SK-N-SH treated with all-trans-retinoic acid at 6 μM for 48 hours (cell line): ENCODE results near the gene SMIM27.

Experiments
- ATAC-seq: fragments of 200-7000 bp; cut with Tn5 transposase; 3 replicates; pipeline ENCODE4 v1.9.1; 2020; ENCODE audit warnings: mild to moderate bottlenecking, moderate library complexity
- BACH2 ChIP-seq: fragments of 250-450 bp; sonication (Bioruptor Pico); IDR thresholded peaks from 2 replicates; pipeline ENCODE4 v1.9.0; 2021; ENCODE audit warnings: mild to moderate bottlenecking, borderline replicate concordance
- CSDC2 ChIP-seq: fragments of 250-450 bp; sonication (Bioruptor Pico); IDR thresholded peaks from 2 replicates; pipeline ENCODE4 v1.5.0; 2020; ENCODE audit warnings: mild to moderate bottlenecking, moderate library complexity
- GLIS3 ChIP-seq: fragments of 250-450 bp; sonication (Bioruptor Pico); IDR thresholded peaks from 2 replicates; pipeline ENCODE4 v1.5.0; 2020; ENCODE audit warnings: mild to moderate bottlenecking, moderate library complexity
- ISL1 ChIP-seq: fragments of 250-450 bp; sonication (Bioruptor Pico); IDR thresholded peaks from 2 replicates; pipeline ENCODE4 v2.1.2; 2022; ENCODE audit warnings: mild to moderate bottlenecking, moderate library complexity
- OSR1 ChIP-seq: fragments of 250-450 bp; sonication (Bioruptor Pico); IDR thresholded peaks from 2 replicates; pipeline ENCODE4 v1.8.0; 2022; ENCODE audit warnings: moderate library complexity, mild to moderate bottlenecking, inconsistent platforms
- RARB ChIP-seq: fragments of 250-450 bp; sonication (Bioruptor Pico); IDR thresholded peaks from 2 replicates; pipeline ENCODE4 v1.8.0; 2021; ENCODE audit warnings: mild to moderate bottlenecking, moderate library complexity
- SNAI2 ChIP-seq: fragments of 250-450 bp; sonication (Bioruptor Pico); IDR thresholded peaks from 2 replicates; pipeline ENCODE4 v1.5.0; 2020; ENCODE audit warnings: mild to moderate bottlenecking, moderate library complexity
- TCF4 ChIP-seq: fragments of 250-450 bp; sonication (Bioruptor Pico); IDR thresholded peaks from 2 replicates; pipeline ENCODE4 v1.8.0; 2021; ENCODE audit warnings: mild to moderate bottlenecking, moderate library complexity, borderline replicate concordance
- TOX ChIP-seq: fragments of 250-450 bp; sonication (Bioruptor Pico); IDR thresholded peaks from 2 replicates; pipeline ENCODE4 v1.8.0; 2021; ENCODE audit warnings: mild to moderate bottlenecking, moderate library complexity, borderline replicate concordance
- ZC3H10 ChIP-seq: fragments of 250-450 bp; sonication (Bioruptor Pico); IDR thresholded peaks from 2 replicates; pipeline ENCODE4 v1.5.1; 2021; ENCODE audit warnings: mild to moderate bottlenecking, moderate library complexity
- ZFP3 ChIP-seq: fragments of 250-450 bp; sonication (Bioruptor Pico); IDR thresholded peaks from 2 replicates; pipeline ENCODE4 v1.5.0; 2020; ENCODE audit warnings: mild to moderate bottlenecking, moderate library complexity
- ZFP30 ChIP-seq: fragments of 450-650 bp; formaldehyde crosslinking; IDR thresholded peaks from 2 replicates; pipeline ENCODE4 v1.5.0; 2022; ENCODE audit warnings: mild to moderate bottlenecking, moderate library complexity
- ZNF565 ChIP-seq: fragments of 450-650 bp; formaldehyde crosslinking; conservative IDR thresholded peaks from 2 replicates; pipeline ENCODE4 v1.5.0; 2020; ENCODE audit warnings: low read depth, mild to moderate bottlenecking, moderate library complexity
- ZNF70 ChIP-seq: fragments of 450-650 bp; formaldehyde crosslinking; IDR thresholded peaks from 2 replicates; pipeline ENCODE4 v1.5.0; 2020; ENCODE audit warnings: mild to moderate bottlenecking, moderate library complexity
- TF ChIP-seq, protein P1 (sequence below): fragments of 250-450 bp; sonication (Bioruptor Pico); IDR thresholded peaks from 2 replicates; pipeline ENCODE4 v1.8.0; 2021; ENCODE audit warnings: low read depth, mild to moderate bottlenecking, moderate library complexity, borderline replicate concordance
- TF ChIP-seq, protein P2 (sequence below): fragments of 250-450 bp; sonication (Bioruptor Pico); IDR thresholded peaks from 2 replicates; pipeline ENCODE4 v1.5.0; 2020; ENCODE audit warnings: mild to moderate bottlenecking, moderate library complexity
- TF ChIP-seq, protein P3 (sequence below): fragments of 250-450 bp; sonication (Bioruptor Pico); IDR thresholded peaks from 2 replicates; pipeline ENCODE4 v1.8.0; 2020; ENCODE audit warnings: mild to moderate bottlenecking, moderate library complexity, borderline replicate concordance
- TF ChIP-seq, protein P4 (sequence below): fragments of 250-450 bp; sonication (Bioruptor Pico); IDR thresholded peaks from 2 replicates; pipeline ENCODE4 v1.5.1; 2020; ENCODE audit warnings: low read depth, mild to moderate bottlenecking, moderate library complexity

The SMIM27 gene, protein sequence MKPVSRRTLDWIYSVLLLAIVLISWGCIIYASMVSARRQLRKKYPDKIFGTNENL

DNA sequence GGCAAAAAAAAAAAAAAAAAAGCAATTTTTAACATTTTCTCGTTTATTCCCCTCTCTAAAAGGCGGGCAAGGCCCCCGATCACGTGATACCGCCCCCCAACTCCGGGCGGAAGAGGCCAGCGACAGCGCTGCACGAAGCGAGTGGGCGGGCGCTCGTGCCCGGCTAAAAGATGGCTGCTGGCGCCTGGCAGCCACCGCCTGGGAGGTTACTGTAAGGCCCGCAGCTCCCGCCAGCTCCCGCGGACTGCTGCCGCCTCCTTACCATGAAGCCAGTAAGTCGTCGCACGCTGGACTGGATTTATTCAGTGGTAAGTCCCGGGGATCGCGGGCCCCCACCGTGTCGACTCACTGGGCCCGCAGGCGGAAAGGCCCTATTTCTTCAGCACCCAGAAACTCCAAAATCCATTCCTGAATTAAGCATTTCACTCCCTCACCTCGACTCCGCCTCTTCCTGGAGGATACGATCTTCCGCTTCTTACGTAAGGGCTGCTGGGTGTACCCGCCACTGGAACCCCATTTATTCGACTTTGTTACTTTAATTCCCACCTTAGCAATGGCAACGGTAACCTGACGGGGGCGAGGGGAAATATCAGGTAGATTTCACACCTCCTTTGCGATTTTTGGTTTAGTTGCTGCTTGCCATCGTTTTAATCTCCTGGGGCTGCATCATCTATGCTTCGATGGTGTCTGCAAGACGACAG lies at the start of gene SMIM27, which contains the start of gene TOPORS:
TSS of gene SMIM27 (plus strand) at position 156 of the 701 bp plus-strand sequence. CDS start at position 264, 108 bp downstream.
TSS of gene TOPORS (minus strand) at position 415 of the 701 bp plus-strand sequence. CDS start at position 265, 150 bp downstream.
- no peak for TF ChIP-seq BACH2 (CRISPR knock-in tag)
- TF ChIP-seq, protein P1, sequence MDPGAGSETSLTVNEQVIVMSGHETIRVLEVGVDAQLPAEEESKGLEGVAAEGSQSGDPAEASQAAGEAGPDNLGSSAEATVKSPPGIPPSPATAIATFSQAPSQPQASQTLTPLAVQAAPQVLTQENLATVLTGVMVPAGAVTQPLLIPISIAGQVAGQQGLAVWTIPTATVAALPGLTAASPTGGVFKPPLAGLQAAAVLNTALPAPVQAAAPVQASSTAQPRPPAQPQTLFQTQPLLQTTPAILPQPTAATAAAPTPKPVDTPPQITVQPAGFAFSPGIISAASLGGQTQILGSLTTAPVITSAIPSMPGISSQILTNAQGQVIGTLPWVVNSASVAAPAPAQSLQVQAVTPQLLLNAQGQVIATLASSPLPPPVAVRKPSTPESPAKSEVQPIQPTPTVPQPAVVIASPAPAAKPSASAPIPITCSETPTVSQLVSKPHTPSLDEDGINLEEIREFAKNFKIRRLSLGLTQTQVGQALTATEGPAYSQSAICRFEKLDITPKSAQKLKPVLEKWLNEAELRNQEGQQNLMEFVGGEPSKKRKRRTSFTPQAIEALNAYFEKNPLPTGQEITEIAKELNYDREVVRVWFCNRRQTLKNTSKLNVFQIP (CRISPR knock-in tag): 0 out of 2 replicates have a peak, but pooled peaks have one; percentile 38
- TF ChIP-seq OSR1 (CRISPR knock-in tag): no peak
- TF ChIP-seq ZC3H10: no peak
- TF ChIP-seq, protein P2, sequence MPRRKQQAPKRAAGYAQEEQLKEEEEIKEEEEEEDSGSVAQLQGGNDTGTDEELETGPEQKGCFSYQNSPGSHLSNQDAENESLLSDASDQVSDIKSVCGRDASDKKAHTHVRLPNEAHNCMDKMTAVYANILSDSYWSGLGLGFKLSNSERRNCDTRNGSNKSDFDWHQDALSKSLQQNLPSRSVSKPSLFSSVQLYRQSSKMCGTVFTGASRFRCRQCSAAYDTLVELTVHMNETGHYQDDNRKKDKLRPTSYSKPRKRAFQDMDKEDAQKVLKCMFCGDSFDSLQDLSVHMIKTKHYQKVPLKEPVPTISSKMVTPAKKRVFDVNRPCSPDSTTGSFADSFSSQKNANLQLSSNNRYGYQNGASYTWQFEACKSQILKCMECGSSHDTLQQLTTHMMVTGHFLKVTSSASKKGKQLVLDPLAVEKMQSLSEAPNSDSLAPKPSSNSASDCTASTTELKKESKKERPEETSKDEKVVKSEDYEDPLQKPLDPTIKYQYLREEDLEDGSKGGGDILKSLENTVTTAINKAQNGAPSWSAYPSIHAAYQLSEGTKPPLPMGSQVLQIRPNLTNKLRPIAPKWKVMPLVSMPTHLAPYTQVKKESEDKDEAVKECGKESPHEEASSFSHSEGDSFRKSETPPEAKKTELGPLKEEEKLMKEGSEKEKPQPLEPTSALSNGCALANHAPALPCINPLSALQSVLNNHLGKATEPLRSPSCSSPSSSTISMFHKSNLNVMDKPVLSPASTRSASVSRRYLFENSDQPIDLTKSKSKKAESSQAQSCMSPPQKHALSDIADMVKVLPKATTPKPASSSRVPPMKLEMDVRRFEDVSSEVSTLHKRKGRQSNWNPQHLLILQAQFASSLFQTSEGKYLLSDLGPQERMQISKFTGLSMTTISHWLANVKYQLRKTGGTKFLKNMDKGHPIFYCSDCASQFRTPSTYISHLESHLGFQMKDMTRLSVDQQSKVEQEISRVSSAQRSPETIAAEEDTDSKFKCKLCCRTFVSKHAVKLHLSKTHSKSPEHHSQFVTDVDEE: peak; percentile 73; the same call in 1 of the 2 replicates
- TF ChIP-seq CSDC2 (CRISPR knock-in tag): peak; percentile 64; the same call in 1 of the 2 replicates
- peak; percentile 61; the same call in 1 of the 2 replicates for TF ChIP-seq ZFP3
- ATAC-seq: peak; percentile 88

DNA sequence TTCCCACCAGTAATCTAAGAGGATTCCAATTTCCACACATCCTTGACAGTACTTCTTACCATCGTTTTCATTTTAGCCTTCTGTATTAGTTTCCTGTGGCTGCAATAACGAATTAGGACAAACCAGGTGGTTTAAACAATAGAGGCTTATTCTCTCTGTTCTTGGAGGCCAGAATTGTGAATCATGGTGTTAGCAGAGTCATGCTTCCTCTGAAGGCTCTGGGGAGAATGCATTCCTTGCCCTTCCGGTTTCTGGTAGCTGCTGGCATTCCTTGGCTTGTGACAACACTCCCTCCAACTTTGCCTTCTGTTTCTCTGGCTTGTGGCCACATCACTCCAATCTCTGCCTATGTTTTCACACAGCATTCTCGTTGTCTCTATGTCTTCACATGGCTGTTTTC lies 49.7 kb upstream of the SMIM27 start:
- TF ChIP-seq, protein P1 (CRISPR knock-in tag): no peak
- no peak for TF ChIP-seq ISL1
- TF ChIP-seq, protein P2: no peak
- TF ChIP-seq, protein P3, sequence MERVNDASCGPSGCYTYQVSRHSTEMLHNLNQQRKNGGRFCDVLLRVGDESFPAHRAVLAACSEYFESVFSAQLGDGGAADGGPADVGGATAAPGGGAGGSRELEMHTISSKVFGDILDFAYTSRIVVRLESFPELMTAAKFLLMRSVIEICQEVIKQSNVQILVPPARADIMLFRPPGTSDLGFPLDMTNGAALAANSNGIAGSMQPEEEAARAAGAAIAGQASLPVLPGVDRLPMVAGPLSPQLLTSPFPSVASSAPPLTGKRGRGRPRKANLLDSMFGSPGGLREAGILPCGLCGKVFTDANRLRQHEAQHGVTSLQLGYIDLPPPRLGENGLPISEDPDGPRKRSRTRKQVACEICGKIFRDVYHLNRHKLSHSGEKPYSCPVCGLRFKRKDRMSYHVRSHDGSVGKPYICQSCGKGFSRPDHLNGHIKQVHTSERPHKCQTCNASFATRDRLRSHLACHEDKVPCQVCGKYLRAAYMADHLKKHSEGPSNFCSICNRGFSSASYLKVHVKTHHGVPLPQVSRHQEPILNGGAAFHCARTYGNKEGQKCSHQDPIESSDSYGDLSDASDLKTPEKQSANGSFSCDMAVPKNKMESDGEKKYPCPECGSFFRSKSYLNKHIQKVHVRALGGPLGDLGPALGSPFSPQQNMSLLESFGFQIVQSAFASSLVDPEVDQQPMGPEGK: no peak
- TF ChIP-seq GLIS3: no peak
- TF ChIP-seq RARB (CRISPR knock-in tag): no peak
- TF ChIP-seq ZC3H10: no peak
- TF ChIP-seq ZNF565 (CRISPR knock-in tag): no peak
- TF ChIP-seq, all 23 proteins: peak for 0
- no peak for ATAC-seq

DNA sequence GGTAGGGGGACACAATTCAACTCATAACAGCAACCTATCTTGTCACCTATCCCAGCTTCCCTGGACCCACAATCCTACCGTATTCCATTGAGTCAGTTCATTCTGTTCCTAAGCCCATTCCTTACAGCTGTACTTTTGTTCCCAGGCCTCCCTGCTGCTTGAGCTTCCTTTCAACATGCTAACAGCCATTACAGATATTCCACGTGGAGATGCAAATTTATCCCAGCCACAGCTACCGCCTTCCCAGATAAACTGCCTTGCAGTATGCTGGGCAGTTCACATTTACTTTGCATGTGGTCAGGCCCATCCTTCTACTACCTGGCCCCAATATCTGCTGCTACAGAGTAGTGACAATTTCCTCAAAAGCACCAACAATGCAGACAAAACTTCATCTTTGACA lies 49.1 kb upstream of the SMIM27 start:
- no peak for ATAC-seq
- no peak for TF ChIP-seq ZNF70 (CRISPR knock-in tag)
- no peak for TF ChIP-seq GLIS3
- no peak for TF ChIP-seq TOX (CRISPR knock-in tag)
- no peak for TF ChIP-seq TCF4
- TF ChIP-seq, protein P1 (CRISPR knock-in tag): no peak
- no peak for TF ChIP-seq ZFP30 (CRISPR knock-in tag)
- no peak for TF ChIP-seq BACH2 (CRISPR knock-in tag)
- TF ChIP-seq OSR1 (CRISPR knock-in tag): no peak
- TF ChIP-seq, protein P2: no peak
- TF ChIP-seq RARB (CRISPR knock-in tag): no peak
- TF ChIP-seq, protein P4, sequence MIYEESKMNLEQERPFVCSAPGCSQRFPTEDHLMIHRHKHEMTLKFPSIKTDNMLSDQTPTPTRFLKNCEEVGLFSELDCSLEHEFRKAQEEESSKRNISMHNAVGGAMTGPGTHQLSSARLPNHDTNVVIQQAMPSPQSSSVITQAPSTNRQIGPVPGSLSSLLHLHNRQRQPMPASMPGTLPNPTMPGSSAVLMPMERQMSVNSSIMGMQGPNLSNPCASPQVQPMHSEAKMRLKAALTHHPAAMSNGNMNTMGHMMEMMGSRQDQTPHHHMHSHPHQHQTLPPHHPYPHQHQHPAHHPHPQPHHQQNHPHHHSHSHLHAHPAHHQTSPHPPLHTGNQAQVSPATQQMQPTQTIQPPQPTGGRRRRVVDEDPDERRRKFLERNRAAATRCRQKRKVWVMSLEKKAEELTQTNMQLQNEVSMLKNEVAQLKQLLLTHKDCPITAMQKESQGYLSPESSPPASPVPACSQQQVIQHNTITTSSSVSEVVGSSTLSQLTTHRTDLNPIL (CRISPR knock-in tag): no peak
- no peak for TF ChIP-seq SNAI2
